ENCODE data around the gene LDB3.

The LDB3 gene

DNA sequence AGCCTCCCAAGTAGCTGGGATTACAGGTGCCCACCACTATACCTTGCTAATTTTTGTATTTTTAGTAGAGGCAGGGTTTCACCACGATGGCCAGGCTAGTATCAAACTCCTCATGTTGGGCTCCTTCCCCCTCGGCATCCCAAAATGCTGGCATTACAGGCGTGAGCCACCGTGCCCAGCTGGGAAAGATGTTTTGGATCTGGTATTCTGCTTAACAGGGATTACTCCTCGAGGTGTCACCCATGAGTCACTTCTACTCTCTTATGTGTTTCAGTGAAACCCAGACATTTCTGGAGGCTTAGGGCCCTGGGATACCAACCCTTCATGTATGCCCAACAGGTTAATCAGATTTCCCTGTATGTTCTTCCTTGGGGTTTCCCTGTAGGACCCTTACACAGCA, 25.8 kb upstream of the LDB3 start (continued):
- TF ChIP-seq, protein P1, sequence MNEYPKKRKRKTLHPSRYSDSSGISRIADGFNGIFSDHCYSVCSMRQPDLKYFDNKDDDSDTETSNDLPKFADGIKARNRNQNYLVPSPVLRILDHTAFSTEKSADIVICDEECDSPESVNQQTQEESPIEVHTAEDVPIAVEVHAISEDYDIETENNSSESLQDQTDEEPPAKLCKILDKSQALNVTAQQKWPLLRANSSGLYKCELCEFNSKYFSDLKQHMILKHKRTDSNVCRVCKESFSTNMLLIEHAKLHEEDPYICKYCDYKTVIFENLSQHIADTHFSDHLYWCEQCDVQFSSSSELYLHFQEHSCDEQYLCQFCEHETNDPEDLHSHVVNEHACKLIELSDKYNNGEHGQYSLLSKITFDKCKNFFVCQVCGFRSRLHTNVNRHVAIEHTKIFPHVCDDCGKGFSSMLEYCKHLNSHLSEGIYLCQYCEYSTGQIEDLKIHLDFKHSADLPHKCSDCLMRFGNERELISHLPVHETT (tag by site-specific recombination; IDR thresholded peaks at IDR 0.05) = no peak

DNA sequence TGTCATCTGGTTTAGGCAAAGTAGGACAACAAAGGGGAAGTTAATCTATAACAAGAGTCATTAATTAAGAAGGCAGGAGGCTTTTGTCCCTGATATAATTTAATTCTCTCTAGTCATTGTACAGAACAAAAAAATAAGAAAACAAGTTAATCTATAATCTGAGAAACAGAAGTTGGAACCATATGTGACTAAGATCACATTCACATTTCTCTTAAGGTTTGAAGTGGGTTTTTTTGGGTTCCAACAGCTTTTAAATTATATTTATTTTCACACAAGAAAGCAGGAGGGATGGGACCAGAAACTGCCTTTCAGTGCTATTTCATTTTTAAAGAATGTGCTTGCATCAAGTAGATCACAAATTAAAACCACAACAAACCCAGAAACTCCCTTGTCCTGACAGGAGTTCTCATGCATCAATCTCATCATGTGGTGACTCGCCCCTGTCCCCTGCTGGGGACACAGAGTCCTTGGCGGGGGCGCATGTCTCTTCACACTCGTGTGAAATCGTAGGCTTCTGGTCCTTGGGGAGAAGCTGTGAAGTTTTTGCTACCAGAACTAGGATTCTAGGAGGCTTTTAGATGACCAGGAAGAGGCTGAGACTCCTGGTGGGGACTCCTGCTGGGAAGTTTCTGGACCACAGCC, 24.0 kb upstream of the LDB3 start:
- peaks cover 9% of the 10 kb centered on the region for H3K4me1 ChIP-seq (ENCODE audit: control insufficient read depth, insufficient read depth, low read length)
- no peaks in the 10 kb centered on the region for H3K9me3 ChIP-seq (ENCODE audit: control insufficient read depth, insufficient read depth, low read depth, low read length)
- ChIA-PET POLR2A (no interaction called here), CTCF (interaction anchor here (0.6 to 5.3 kb wide), 6 partner anchors 14 to 244 kb away, joined by 3 to 46 read pairs (median 4); no protein-coding TSS in a partner anchor)
- H3K36me3 ChIP-seq (ENCODE audit: control insufficient read depth in 2 of 2, insufficient read depth in 1 of 2, low read length in 2 of 2) = no peaks in the 10 kb centered on the region
- H3K4me3 ChIP-seq (ENCODE audit: low read depth, low read length) = no peak overlapping the region
- H3K27ac ChIP-seq (ENCODE audit: extremely low read depth, low read depth, low read length) = no peak overlapping the region
- TF ChIP-seq, protein P2, sequence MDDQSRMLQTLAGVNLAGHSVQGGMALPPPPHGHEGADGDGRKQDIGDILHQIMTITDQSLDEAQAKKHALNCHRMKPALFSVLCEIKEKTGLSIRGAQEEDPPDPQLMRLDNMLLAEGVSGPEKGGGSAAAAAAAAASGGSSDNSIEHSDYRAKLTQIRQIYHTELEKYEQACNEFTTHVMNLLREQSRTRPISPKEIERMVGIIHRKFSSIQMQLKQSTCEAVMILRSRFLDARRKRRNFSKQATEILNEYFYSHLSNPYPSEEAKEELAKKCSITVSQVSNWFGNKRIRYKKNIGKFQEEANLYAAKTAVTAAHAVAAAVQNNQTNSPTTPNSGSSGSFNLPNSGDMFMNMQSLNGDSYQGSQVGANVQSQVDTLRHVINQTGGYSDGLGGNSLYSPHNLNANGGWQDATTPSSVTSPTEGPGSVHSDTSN (CRISPR knock-in tag; IDR thresholded peaks at IDR 0.05) = no peak
- TF ChIP-seq ZNF785 (tag by site-specific recombination; IDR thresholded peaks at IDR 0.05) (no peak), WT1 (tag by site-specific recombination; IDR thresholded peaks at IDR 0.05) (peak; percentile 69), ZNF792 (tag by site-specific recombination; IDR thresholded peaks at IDR 0.05) (no peak), KLF10 (tag by site-specific recombination; IDR thresholded peaks at IDR 0.05) (0 out of 2 replicates have a peak, but pooled peaks have one; percentile 25), ZFP41 (tag by site-specific recombination; IDR thresholded peaks at IDR 0.05; ENCODE audit: borderline replicate concordance) (no peak), HOXA7 (CRISPR knock-in tag; IDR thresholded peaks at IDR 0.05; ENCODE audit: borderline replicate concordance) (no peak), ZNF133 (tag by site-specific recombination; IDR thresholded peaks at IDR 0.05) (no peak), EGR2 (tag by site-specific recombination; IDR thresholded peaks at IDR 0.05; ENCODE audit: low read depth) (no peak), ZEB2 (tag by site-specific recombination; IDR thresholded peaks at IDR 0.05) (peak; percentile 67), KLF1 (tag by site-specific recombination; IDR thresholded peaks at IDR 0.05) (no peak), IKZF3 (tag by site-specific recombination; IDR thresholded peaks at IDR 0.05) (peak; percentile 48; the same call in 1 of the 2 replicates), ZNF138 (tag by site-specific recombination; IDR thresholded peaks at IDR 0.05; ENCODE audit: borderline replicate concordance) (no peak), ZNF529 (tag by site-specific recombination; IDR thresholded peaks at IDR 0.05; ENCODE audit: insufficient replicate concordance) (no peak), ZBTB17 (tag by site-specific recombination; IDR thresholded peaks at IDR 0.05) (0 out of 2 replicates have a peak, but pooled peaks have one; percentile 31)
- TF ChIP-seq, protein P3, sequence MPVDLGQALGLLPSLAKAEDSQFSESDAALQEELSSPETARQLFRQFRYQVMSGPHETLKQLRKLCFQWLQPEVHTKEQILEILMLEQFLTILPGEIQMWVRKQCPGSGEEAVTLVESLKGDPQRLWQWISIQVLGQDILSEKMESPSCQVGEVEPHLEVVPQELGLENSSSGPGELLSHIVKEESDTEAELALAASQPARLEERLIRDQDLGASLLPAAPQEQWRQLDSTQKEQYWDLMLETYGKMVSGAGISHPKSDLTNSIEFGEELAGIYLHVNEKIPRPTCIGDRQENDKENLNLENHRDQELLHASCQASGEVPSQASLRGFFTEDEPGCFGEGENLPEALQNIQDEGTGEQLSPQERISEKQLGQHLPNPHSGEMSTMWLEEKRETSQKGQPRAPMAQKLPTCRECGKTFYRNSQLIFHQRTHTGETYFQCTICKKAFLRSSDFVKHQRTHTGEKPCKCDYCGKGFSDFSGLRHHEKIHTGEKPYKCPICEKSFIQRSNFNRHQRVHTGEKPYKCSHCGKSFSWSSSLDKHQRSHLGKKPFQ (tag by site-specific recombination; IDR thresholded peaks at IDR 0.05) = peak; percentile 30; the same call in 1 of the 2 replicates
- TF ChIP-seq, protein P4, sequence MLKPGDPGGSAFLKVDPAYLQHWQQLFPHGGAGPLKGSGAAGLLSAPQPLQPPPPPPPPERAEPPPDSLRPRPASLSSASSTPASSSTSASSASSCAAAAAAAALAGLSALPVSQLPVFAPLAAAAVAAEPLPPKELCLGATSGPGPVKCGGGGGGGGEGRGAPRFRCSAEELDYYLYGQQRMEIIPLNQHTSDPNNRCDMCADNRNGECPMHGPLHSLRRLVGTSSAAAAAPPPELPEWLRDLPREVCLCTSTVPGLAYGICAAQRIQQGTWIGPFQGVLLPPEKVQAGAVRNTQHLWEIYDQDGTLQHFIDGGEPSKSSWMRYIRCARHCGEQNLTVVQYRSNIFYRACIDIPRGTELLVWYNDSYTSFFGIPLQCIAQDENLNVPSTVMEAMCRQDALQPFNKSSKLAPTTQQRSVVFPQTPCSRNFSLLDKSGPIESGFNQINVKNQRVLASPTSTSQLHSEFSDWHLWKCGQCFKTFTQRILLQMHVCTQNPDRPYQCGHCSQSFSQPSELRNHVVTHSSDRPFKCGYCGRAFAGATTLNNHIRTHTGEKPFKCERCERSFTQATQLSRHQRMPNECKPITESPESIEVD (tag by site-specific recombination; IDR thresholded peaks at IDR 0.05) = peak; percentile 34; the same call in 1 of the 2 replicates
- TF ChIP-seq, protein P5, sequence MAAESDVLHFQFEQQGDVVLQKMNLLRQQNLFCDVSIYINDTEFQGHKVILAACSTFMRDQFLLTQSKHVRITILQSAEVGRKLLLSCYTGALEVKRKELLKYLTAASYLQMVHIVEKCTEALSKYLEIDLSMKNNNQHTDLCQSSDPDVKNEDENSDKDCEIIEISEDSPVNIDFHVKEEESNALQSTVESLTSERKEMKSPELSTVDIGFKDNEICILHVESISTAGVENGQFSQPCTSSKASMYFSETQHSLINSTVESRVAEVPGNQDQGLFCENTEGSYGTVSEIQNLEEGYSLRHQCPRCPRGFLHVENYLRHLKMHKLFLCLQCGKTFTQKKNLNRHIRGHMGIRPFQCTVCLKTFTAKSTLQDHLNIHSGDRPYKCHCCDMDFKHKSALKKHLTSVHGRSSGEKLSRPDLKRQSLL (tag by site-specific recombination; IDR thresholded peaks at IDR 0.05) = no peak
- TF ChIP-seq, protein P6, sequence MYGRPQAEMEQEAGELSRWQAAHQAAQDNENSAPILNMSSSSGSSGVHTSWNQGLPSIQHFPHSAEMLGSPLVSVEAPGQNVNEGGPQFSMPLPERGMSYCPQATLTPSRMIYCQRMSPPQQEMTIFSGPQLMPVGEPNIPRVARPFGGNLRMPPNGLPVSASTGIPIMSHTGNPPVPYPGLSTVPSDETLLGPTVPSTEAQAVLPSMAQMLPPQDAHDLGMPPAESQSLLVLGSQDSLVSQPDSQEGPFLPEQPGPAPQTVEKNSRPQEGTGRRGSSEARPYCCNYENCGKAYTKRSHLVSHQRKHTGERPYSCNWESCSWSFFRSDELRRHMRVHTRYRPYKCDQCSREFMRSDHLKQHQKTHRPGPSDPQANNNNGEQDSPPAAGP (tag by site-specific recombination; IDR thresholded peaks at IDR 0.05) = 0 out of 2 replicates have a peak, but pooled peaks have one; percentile 55
- TF ChIP-seq, protein P7, sequence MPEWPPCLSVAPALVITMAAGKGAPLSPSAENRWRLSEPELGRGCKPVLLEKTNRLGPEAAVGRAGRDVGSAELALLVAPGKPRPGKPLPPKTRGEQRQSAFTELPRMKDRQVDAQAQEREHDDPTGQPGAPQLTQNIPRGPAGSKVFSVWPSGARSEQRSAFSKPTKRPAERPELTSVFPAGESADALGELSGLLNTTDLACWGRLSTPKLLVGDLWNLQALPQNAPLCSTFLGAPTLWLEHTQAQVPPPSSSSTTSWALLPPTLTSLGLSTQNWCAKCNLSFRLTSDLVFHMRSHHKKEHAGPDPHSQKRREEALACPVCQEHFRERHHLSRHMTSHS (tag by site-specific recombination; IDR thresholded peaks at IDR 0.05) = no peak
- TF ChIP-seq, protein P8, sequence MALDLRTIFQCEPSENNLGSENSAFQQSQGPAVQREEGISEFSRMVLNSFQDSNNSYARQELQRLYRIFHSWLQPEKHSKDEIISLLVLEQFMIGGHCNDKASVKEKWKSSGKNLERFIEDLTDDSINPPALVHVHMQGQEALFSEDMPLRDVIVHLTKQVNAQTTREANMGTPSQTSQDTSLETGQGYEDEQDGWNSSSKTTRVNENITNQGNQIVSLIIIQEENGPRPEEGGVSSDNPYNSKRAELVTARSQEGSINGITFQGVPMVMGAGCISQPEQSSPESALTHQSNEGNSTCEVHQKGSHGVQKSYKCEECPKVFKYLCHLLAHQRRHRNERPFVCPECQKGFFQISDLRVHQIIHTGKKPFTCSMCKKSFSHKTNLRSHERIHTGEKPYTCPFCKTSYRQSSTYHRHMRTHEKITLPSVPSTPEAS (tag by site-specific recombination; IDR thresholded peaks at IDR 0.05) = no peak
- TF ChIP-seq, protein P9, sequence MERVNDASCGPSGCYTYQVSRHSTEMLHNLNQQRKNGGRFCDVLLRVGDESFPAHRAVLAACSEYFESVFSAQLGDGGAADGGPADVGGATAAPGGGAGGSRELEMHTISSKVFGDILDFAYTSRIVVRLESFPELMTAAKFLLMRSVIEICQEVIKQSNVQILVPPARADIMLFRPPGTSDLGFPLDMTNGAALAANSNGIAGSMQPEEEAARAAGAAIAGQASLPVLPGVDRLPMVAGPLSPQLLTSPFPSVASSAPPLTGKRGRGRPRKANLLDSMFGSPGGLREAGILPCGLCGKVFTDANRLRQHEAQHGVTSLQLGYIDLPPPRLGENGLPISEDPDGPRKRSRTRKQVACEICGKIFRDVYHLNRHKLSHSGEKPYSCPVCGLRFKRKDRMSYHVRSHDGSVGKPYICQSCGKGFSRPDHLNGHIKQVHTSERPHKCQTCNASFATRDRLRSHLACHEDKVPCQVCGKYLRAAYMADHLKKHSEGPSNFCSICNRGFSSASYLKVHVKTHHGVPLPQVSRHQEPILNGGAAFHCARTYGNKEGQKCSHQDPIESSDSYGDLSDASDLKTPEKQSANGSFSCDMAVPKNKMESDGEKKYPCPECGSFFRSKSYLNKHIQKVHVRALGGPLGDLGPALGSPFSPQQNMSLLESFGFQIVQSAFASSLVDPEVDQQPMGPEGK (tag by site-specific recombination; IDR thresholded peaks at IDR 0.05) = peak; percentile 56
